HepG2 (cell line): Measurements from ENCODE around the gene ESYT2. TPM values are rescaled to one million over a fixed set of nuclear protein-coding genes. Genes with fewer than 3 reads are reported as not detected.
A peak's percentile ranks its signal among the peaks of the same experiment; 100 is the strongest.

ENCODE experiments used
- CREB1 ChIP-seq, 2 experiments: fragments of 450-650 bp in 1 of 2; IDR thresholded peaks; 2 replicates each; pipeline ENCODE4 v1.6.1; 2016 to 2017; ENCODE audit warnings: control low read depth in 1 of 2, mild to moderate bottlenecking in 1 of 2, missing compliant biosample characterization in 1 of 2, missing genetic modification characterization in 1 of 2
- FOXK2 ChIP-seq: fragments of 450-650 bp; IDR thresholded peaks from 2 replicates; pipeline ENCODE4 v1.6.1; 2016
- GFI1 ChIP-seq: sonication (generic); formaldehyde crosslinking; IDR thresholded peaks from 2 replicates; pipeline ENCODE4 v1.5.0; 2020; ENCODE audit warnings: missing genetic modification reagents, mild to moderate bottlenecking, borderline replicate concordance
- GZF1 ChIP-seq: sonication (generic); formaldehyde crosslinking; IDR thresholded peaks from 2 replicates; pipeline ENCODE4 v1.5.1; 2020; ENCODE audit warnings: mild to moderate bottlenecking, missing genetic modification reagents
- IKZF1 ChIP-seq: fragments of 450-650 bp; IDR thresholded peaks from 2 replicates; pipeline ENCODE4 v1.7.1; 2016
- MAFG ChIP-seq: sonication (generic); formaldehyde crosslinking; IDR thresholded peaks from 2 replicates; pipeline ENCODE4 v1.5.1; 2020; ENCODE audit warnings: mild to moderate bottlenecking, missing genetic modification reagents
- PBX2 ChIP-seq: IDR thresholded peaks from 2 replicates; pipeline ENCODE4 v1.6.1; 2016; ENCODE audit warnings: control low read depth
- RAD51 ChIP-seq: fragments of 450-650 bp; IDR thresholded peaks from 2 replicates; pipeline ENCODE4 v1.6.1; 2016; ENCODE audit warnings: borderline replicate concordance
- RXRA ChIP-seq: sonication (generic); formaldehyde crosslinking; IDR thresholded peaks from 2 replicates; pipeline ENCODE4 v1.5.1; 2020; ENCODE audit warnings: missing genetic modification reagents
- THAP11 ChIP-seq: IDR thresholded peaks from 2 replicates; pipeline ENCODE4 v1.6.1; 2016; ENCODE audit warnings: missing biosample characterization, missing genetic modification reagents
- WIZ ChIP-seq: sonication (generic); formaldehyde crosslinking; IDR thresholded peaks from 2 replicates; pipeline ENCODE4 v1.5.1; 2020; ENCODE audit warnings: mild to moderate bottlenecking, missing genetic modification reagents
- ZBTB38 ChIP-seq: sonication (generic); formaldehyde crosslinking; IDR thresholded peaks from 2 replicates; pipeline ENCODE4 v1.5.1; 2020; ENCODE audit warnings: mild to moderate bottlenecking, missing genetic modification reagents
- ZNF280B ChIP-seq: sonication (generic); formaldehyde crosslinking; IDR thresholded peaks from 2 replicates; pipeline ENCODE4 v1.5.0; 2020; ENCODE audit warnings: missing genetic modification reagents, mild to moderate bottlenecking, borderline replicate concordance
- ZNF513 ChIP-seq: sonication (generic); formaldehyde crosslinking; conservative IDR thresholded peaks from 2 replicates; pipeline ENCODE4 v1.5.0; 2020; ENCODE audit warnings: missing genetic modification reagents
- ZNF556 ChIP-seq: sonication (generic); formaldehyde crosslinking; IDR thresholded peaks from 2 replicates; pipeline ENCODE4 v1.4.0; 2020; ENCODE audit warnings: mild to moderate bottlenecking, missing genetic modification reagents, borderline replicate concordance
- ZNF644 ChIP-seq: IDR thresholded peaks from 2 replicates; pipeline ENCODE4 v1.6.1; 2016; ENCODE audit warnings: low read depth
- ZNF747 ChIP-seq: sonication (generic); formaldehyde crosslinking; IDR thresholded peaks from 2 replicates; pipeline ENCODE4 v1.8.1; 2023; ENCODE audit warnings: missing genetic modification reagents, mild to moderate bottlenecking, borderline replicate concordance
- ZNF816 ChIP-seq: sonication (generic); formaldehyde crosslinking; IDR thresholded peaks from 2 replicates; pipeline ENCODE4 v1.8.0; 2022; ENCODE audit warnings: missing genetic modification reagents, mild to moderate bottlenecking, borderline replicate concordance
- ZNF83 ChIP-seq: sonication (generic); formaldehyde crosslinking; IDR thresholded peaks from 2 replicates; pipeline ENCODE4 v1.4.0; 2020; ENCODE audit warnings: missing genetic modification reagents, mild to moderate bottlenecking, borderline replicate concordance
- polyA plus RNA-seq, 8 experiments: library from polyadenylated mRNA; depleted of rRNA in 3 of 8; stranded (reverse) in 7 of 8; unstranded in 1 of 8; fragments of >200 nt; fragmentation: Illumina TruSeq in 4 of 8; extraction: Trizol in 4 of 8; gene quantifications; 2 replicates each; pipeline versions ENCODE4 v1.2.1 to v1.2.3, GENCODE V29; 2011 to 2016; ENCODE audit warnings: low read depth in 4 of 8, missing spikeins in 1 of 8, mixed read lengths in 1 of 8; ENCODE audit not compliant: insufficient read depth in 1 of 8
- total RNA-seq, 5 experiments: library from RNA; depleted of rRNA; stranded (reverse); fragments of >200 nt; fragmentation: Illumina TruSeq; extraction: Trizol; gene quantifications; 2 replicates each; pipeline ENCODE4 v1.2.3, GENCODE V29; 2016; ENCODE audit warnings: low read depth in 1 of 5
- TF ChIP-seq, protein P1 (sequence below): sonication (generic); formaldehyde crosslinking; IDR thresholded peaks from 2 replicates; pipeline ENCODE4 v1.8.1; 2022; ENCODE audit warnings: mild to moderate bottlenecking, missing genetic modification reagents
- TF ChIP-seq, protein P2 (sequence below): sonication (generic); formaldehyde crosslinking; IDR thresholded peaks from 2 replicates; pipeline ENCODE4 v1.4.0; 2020; ENCODE audit warnings: missing genetic modification reagents
- TF ChIP-seq, protein P3 (sequence below): fragments of 450-650 bp; IDR thresholded peaks from 2 replicates; pipeline ENCODE4 v1.6.1; 2017

Gene ESYT2
- total and polyA plus RNA-seq, 2 of the 13 experiments (the other 11 are each of a cell fraction or from before 2014, with no cell fraction given), result 28.5 to 37.3 TPM

- TF ChIP-seq ZNF280B (CRISPR knock-in tag) (no peak), GFI1 (CRISPR knock-in tag) (peak; percentile 80; the same call in 1 of the 2 replicates), PBX2 (CRISPR knock-in tag) (peak; percentile 66; the same call in 1 of the 2 replicates), FOXK2 (no peak), ZNF747 (CRISPR knock-in tag) (no peak), RXRA (CRISPR knock-in tag) (peak; percentile 20; the same call in 1 of the 2 replicates), ZNF644 (CRISPR knock-in tag) (peak; percentile 72), ZNF816 (0 out of 2 replicates have a peak, but pooled peaks have one; percentile 24), MAFG (CRISPR knock-in tag) (no peak), THAP11 (CRISPR knock-in tag) (no peak), RAD51 (no peak), ZNF513 (CRISPR knock-in tag) (no peak), IKZF1 (no peak), ZNF556 (CRISPR knock-in tag) (no peak), ZNF83 (CRISPR knock-in tag) (no peak), WIZ (CRISPR knock-in tag) (peak; percentile 73), GZF1 (CRISPR knock-in tag) (no peak), ZBTB38 (CRISPR knock-in tag) (peak; percentile 68), CREB1 (IDR thresholded peaks at IDR 0.05) (no peak), CREB1 (CRISPR knock-in tag; IDR thresholded peaks at IDR 0.05) (no peak; the same call in 1 of the 2 replicates)
- TF ChIP-seq, protein P1, sequence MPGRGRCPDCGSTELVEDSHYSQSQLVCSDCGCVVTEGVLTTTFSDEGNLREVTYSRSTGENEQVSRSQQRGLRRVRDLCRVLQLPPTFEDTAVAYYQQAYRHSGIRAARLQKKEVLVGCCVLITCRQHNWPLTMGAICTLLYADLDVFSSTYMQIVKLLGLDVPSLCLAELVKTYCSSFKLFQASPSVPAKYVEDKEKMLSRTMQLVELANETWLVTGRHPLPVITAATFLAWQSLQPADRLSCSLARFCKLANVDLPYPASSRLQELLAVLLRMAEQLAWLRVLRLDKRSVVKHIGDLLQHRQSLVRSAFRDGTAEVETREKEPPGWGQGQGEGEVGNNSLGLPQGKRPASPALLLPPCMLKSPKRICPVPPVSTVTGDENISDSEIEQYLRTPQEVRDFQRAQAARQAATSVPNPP (CRISPR knock-in tag), result no peak
- TF ChIP-seq, protein P2, sequence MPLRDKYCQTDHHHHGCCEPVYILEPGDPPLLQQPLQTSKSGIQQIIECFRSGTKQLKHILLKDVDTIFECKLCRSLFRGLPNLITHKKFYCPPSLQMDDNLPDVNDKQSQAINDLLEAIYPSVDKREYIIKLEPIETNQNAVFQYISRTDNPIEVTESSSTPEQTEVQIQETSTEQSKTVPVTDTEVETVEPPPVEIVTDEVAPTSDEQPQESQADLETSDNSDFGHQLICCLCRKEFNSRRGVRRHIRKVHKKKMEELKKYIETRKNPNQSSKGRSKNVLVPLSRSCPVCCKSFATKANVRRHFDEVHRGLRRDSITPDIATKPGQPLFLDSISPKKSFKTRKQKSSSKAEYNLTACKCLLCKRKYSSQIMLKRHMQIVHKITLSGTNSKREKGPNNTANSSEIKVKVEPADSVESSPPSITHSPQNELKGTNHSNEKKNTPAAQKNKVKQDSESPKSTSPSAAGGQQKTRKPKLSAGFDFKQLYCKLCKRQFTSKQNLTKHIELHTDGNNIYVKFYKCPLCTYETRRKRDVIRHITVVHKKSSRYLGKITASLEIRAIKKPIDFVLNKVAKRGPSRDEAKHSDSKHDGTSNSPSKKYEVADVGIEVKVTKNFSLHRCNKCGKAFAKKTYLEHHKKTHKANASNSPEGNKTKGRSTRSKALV (CRISPR knock-in tag), result 0 out of 2 replicates have a peak, but pooled peaks have one; percentile 53
- TF ChIP-seq, protein P3, sequence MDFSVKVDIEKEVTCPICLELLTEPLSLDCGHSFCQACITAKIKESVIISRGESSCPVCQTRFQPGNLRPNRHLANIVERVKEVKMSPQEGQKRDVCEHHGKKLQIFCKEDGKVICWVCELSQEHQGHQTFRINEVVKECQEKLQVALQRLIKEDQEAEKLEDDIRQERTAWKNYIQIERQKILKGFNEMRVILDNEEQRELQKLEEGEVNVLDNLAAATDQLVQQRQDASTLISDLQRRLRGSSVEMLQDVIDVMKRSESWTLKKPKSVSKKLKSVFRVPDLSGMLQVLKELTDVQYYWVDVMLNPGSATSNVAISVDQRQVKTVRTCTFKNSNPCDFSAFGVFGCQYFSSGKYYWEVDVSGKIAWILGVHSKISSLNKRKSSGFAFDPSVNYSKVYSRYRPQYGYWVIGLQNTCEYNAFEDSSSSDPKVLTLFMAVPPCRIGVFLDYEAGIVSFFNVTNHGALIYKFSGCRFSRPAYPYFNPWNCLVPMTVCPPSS, result no peak
These were observed 36.2 kb upstream of the ESYT2 start (continued) for GRCh38 chr7:158865462-158865922.
